HG03378 (cell line): ENCODE results near the gene UBXN1.

Experiments
- ATAC-seq: cut with Tn5 transposase; IDR thresholded peaks from one replicate; pipeline ENCODE4 v1.9.1; 2021; ENCODE audit warnings: mild to moderate bottlenecking, moderate library complexity; ENCODE audit not compliant: unreplicated experiment

UBXN1 gene, protein sequence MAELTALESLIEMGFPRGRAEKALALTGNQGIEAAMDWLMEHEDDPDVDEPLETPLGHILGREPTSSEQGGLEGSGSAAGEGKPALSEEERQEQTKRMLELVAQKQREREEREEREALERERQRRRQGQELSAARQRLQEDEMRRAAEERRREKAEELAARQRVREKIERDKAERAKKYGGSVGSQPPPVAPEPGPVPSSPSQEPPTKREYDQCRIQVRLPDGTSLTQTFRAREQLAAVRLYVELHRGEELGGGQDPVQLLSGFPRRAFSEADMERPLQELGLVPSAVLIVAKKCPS

DNA sequence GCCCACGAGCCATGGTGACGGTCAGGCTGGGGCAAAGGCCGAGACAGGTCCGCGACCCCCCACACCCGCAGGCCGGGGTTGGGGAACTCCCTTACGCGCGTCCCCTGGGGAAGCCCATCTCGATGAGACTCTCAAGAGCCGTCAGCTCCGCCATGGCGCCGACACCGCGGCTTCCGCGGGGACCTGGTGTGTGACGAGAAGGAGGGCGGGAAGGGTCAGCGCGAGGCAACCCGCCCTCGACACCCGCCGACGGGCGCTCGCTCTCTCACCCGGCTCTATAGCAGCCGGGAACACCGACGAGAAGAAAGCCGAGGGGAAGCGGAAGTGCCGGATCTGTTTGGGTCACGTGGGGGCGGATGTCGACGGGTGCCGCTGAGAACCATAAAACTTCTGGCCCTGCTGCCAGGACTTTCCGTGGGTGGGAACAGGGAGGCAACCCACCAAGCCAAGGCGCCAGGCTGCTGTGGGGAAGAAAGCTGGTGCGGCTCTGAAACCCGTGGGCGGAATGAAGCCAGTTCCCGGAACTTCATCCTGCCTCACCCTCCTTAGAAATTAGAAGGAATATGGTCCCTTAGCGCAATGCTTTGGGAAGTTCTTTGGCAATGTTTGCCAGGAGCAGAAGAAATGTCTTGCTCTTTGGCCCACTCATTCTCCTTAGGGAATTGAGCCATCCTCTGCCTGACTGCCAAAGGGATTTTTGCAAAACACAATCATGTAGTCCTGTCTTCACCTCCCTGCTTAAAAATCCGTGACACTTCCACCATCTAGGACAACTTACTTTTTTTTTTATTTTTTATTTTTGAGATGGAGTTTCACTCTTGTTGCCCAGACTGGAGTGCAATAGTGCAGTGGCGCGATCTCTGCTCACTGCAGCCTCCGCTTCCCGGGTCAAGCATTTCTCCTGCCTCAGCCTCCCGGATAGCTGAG is at the start of gene UBXN1:
Gene UBXN1, minus strand, starts transcription at position 304 of the 927 bp plus-strand sequence. Its CDS starts 150 bp downstream, at position 154.
- ATAC-seq = peak; percentile 52

DNA sequence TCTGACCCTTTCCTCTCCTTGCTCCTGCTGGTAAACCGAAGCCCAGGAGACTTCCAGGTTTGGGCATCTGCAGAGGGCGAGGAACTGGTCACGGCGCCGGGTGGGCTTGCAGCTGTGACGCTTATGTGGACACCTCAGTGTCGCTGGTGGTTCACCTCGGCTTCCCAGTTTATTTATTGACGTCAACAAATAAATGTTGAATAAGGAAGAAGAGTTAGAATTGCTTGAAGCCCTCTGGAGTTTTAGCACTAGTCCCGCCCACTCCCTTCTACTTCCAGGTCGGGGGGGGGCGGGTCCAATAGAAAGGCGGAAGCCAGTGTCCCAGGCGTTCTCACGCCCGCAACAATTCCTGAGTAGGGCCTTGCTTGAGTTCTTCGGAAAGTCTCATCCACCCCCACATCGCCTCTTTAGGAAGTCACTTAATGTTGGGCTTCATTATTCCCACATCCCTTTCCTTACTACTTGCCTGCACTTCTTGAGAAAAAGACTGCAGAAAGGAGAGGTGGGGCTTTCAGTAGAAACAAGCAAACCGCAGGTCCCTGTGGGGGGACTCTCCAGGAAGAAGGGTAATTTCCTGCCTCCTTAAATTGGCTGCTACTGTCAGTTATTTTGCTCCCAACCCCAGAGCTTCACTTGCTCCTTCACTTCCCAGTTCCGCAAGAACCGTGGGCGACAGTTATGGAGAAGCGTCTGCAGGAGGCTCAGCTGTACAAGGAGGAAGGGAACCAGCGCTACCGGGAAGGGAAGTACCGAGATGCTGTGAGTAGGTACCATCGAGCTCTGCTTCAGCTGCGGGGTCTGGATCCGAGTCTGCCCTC is 49.5 kb upstream of the UBXN1 start, which contains the start of gene TTC9C:
Gene TTC9C, plus strand, starts transcription at position 316 of the 818 bp plus-strand sequence. Its CDS starts 363 bp downstream, at position 679.
- ATAC-seq = peak; percentile 27

DNA sequence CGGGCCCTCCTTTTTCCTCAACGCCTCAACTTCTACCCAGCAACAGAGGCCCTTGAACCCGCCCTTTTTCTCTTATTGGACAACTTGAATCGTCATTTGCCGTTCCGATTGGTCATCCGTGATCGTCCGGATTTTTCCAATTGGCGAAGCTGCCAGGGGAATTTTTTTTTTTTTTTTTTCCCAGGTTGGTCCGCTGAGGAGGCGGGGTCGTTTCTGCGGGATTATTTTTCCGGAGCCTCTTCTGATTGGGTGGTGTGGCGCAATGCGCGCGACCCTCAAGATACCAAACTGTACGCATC is 48.9 kb upstream of the UBXN1 start:
- peak; percentile 54 for ATAC-seq

DNA sequence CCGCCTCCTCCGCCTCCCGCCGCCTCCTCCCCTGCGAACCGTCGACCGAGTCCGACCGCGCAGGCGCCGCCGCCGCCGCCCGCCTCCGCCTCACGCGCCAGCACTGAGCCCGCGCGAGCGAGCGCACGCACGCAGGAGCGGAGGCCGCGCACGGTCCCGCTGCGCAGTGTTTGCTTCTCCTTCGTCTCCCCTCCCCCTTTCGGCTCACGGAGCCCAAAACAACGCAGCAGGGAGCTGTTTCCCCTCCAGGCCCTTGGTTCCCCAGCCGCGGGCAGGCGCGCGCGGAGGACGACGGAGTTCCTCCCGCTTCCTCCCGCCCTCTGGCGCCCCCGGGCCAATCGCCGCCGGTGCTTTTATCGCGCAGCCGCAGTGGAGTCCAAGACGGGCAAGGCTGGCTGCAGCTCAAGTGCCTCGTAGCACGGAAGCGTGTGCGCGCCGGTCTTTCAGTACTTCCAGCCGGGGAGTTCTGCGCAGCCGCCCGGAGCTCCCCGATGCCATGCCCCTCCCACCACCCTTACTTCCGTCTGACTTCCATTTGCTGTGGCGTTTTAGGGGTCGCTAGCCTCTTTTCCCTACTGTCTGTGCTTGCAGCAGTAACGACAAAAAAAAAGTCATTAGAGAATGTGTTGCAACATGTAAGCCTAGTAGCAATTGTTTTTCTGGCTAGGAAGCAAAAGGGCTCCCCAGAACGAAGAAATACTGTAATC is 48.4 kb upstream of the UBXN1 start, which contains the start of gene HNRNPUL2:
Gene HNRNPUL2, minus strand, starts transcription at position 293 of the 707 bp plus-strand sequence. CDS start 301 bp downstream, outside the sequence.
- ATAC-seq = peak; percentile 69

DNA sequence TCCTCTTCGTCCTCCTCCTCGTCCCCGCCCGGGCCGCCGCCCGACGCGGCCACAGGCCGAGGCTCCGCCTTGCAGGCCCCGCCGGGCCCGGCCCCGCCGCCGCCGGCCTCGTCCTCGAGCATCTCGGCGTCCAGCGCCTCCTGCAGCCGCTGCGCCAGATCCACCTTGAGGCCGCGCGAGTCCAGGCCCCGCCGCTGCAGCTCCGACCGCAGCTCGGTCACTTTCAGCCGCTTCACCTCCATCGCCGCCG is 48.0 kb upstream of the UBXN1 start:
- ATAC-seq = no peak

DNA sequence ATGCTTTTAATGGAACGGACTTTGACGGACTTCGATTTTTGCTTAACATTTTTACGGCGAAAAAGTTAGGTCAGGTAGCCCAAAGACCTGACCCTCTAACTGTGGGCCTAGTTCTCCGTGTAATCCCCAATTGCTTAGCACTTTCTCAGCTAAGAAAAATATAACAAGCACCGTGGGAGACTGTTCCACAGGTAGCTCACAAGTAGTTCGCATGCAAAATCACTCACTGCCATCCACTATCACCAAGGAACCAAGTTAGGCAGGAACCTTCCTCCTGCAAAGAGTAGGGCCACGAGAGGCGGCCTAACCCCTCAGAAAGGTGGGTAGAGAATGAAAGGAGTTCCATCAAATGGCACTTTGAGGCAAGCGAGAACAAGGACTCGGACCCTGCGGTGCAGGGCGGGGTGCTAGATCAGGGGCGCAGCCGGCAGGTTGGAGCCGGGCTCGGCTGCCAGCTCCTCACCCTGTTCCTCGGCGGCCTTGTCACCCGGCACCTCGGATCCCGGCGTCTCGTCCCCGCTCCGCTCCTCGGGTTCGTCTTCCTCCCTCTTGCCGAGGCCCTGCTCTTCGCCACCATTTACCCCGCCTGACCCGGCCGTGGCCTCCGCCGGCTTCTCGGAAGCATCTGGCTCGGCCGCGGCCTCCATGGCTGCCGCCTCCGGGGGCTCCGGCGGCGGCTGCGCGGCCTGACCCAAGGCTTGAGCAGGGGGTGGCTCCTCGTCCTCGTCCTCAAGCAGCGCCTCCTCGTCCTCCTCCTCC is 47.5 kb upstream of the UBXN1 start:
- no peak for ATAC-seq

DNA sequence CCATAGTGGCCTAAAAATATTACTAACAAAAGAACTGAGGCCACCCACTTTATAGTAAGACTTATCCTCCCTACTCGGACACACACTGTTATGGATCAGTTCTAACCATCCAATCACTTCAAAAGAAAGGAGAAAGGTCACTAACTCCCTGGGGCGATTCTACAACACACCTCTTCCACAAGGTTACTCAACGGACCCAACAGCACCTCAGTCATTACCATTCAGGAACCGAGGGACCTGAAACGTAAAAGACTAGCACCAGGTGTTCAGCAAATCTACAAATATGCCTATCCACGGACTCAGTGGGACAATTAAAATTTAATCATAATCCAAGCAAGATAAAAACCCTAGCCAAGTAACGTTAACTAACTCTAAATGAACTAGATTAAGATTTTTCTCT is 46.8 kb upstream of the UBXN1 start:
- no peak for ATAC-seq

DNA sequence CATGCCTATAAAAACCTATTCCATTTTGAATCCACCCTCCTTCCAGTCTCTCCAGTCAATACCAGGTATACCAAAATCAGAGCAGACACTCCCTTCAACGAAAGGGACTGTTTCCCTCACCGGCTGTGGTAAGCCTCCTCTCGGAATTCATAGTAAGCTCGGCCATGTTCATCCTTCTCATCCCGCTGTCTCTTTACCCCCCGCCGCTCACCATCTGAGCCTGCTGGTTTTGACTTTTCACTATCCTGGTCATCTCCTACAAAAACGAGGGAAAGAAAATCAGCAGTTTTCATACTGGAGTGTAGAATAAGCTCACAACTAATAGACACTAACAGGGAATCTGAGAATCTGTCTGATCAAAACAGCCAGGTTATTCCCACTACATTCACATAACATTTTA is 45.3 kb upstream of the UBXN1 start:
- no peak for ATAC-seq

DNA sequence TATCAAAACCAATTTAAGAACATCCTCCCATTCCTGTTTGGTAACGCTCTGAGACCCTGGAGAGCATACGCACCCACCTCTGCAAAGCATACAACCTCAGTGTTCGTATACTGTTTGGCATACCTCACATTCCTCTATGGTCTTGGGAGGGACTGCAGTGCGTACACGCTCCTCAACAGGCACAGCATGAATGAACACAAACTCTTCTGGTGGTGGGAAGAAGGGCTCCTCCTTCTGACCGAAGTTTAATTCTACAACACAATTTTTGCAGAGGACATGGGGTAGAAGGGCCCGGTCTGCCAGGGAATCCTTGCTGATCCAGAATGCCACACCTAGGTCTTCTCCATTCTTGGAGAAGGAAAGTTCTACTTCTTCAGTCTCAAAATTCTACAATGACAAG is 43.1 kb upstream of the UBXN1 start:
- ATAC-seq = no peak

DNA sequence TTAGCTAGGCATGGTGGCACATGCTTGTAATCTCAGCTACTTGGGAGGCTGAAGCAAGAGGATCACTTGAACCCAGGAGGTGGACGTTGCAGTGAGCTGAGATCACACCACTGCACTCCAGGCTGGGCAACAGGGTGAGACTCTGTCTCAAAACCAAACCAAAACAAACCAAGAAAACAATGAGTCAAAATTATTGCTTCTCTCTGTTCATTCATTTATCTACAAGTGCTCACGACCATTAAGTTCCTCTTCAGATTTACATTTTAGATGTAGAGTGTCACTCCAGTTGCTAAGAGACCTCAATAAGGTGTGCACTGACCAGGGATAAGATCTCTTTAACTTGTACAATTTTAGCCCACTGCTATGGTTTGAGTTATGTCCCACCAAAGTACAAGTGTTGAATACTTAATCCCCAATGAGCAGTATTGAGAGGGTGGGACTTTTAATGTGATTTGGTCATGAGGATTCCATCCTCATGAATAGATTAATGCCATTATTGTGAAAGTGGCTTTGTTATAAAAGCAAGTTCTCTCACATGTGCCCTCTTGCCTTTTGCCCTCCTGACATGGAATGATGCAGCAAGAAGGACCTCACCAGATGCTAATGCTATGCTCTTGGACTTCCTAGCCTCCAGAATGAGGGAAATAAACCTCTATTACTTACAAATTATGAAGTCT is 40.6 kb upstream of the UBXN1 start:
- no peak for ATAC-seq

DNA sequence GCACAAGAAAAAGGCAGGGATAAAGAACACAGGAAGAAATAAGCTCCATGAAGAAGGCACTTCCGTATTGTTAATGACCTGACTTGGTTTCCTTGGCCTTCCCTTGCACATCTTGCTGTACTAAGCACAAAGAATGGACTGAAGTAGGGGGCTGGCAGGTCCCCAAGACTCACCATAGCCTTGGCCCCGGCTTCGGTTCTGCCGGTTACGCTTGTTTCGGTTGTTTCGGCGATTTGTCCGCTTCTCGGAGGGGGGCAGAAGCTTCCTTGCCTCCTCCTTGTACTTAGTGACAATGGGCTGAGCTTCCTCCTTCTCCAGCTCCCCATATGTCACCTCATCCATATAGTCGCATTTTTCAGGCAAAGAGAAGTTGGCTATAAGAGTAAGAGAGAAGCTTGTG is 37.9 kb upstream of the UBXN1 start:
- no peak for ATAC-seq

DNA sequence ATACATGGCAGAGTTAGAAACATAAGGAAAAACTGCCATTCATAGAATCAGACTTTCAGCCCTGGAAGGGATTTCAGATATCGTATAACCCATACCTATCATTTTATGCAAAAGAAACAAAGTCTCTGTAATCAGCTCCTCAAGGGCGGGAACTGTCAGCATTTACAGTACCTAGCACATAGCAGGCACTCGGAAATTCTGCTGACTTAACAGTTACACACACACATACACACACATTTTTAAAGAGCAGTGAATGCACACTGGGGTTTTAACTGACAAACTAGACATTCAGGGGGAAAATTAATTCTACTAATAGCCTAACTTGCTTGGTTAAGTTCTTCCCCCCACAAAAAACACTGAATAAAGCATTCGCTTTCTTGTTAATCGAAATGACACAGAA is 37.3 kb upstream of the UBXN1 start:
- ATAC-seq = no peak

DNA sequence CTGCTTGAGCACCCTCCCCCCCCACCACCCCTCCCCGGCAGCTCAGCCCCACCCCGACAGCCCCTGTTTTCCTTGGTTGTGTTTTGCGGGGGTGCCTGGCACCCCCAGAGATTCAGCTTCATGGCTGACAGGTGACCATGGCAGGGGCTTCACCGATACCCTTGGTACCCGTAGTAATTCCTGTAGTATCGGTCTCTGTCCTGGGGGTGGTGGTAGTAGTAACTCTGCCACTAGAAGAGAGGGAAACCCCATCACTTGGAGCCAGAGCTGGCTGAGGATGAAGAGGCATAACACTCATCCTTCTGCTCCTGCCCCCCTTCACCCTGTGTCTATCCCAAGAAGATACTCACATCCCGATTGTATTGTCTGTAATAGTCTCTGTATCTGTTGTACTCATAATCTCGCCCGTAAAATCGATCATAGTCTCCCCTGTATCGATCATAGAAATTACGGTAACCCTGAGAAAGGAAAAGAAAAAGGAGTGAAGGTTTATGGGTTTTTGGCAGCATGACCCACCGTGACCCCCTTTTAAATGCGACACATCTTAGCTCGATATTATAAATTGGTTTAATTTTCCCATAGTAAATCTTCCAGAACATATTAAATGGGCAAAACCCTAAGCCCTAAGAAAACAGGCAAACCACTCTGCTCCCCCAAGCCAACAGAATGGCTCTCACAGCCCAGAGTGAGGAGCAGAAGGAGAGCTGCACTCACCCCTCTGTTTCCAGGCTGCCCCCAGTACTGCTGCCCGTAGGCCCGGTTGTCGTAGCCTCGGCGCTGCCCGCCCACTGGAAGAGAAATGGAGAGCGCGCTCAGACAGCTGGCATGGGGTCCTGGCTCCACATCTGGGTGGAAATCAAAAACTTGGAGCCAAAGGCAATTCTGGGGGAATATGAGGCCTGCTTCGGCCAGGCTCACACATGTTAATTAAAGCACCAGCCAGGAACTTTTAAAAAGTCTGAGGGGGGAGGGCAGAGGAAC is 36.6 kb upstream of the UBXN1 start:
- ATAC-seq = no peak

DNA sequence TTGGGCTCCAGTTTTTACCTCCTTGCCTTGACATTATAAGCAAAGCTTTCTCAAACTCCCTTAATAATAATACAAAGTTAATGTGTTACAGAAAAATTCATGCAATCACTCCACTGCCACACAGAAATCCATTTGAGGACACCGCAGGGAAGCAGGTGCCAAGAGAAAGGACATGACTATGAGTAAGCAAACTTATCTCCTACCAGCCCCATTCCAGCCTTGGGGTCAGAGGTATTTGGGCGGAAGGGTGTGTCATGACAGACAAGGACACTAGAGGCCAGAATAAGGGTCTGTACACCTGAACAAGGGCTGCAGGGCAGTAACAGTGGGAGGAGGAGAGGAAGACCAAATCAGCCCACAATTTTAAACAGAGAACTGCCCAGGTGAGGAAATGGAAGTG is 34.5 kb upstream of the UBXN1 start:
- no peak for ATAC-seq

DNA sequence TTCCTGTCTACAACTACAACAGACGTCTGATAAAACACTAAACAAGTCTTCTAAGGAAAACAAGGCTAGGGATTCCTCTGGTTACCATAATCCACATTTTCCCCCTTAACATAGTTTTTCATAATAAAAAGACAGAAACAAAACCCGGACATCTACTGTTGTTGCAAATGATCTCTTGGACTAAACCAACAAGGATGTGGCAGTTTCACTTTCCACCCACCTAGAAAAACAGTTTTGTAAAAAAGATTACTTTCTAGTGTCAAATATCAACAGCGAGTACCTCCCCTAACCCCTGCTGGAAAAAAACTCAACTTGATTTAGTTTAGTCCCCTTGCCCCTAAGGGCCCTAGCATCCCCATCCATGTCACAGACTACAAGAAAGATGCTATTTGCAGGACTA is 34.0 kb upstream of the UBXN1 start:
- ATAC-seq = no peak

DNA sequence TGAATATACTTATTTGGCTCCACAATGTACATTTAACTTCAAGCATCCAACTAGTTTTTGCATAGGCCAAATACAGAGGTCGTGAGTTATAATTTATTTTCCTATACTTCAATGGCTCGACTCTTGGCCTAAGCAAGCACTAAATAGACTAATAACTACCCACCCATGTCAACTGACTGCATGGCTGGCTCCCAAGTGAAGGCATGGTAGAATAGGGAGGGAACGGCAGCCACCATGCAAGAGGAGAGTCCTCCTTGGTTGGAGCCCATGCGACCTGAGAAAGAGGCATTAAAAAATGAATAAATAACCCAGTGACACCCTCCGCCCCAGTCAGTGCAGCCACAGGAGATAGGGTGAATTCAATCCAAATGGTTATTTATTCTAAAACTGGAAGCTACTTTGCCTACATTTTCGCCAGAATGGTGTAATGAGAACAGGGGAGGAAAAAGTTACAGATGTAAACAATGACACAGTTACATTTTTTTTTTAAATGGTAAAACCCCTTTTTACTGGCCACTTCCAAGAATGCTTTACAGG is 33.5 kb upstream of the UBXN1 start:
- ATAC-seq = no peak

DNA sequence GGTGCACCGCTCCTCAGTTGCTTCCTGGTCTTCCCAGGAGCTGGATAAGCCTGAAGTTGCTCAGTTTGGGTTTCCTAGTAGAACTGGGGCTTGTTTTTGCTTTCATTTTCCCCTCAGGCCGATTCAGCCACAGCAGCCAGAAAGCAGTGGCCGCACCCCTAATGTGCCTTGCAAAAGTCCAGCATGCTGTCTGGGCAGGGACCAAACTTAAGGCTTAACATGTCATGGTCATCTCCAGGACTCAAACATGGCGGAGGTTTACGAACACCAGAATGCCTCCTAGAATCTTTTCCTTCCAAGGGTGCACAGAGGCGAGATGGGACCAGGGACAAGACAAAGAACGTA is 31.1 kb upstream of the UBXN1 start:
- ATAC-seq = no peak
